Bronchus fibroblast of lung (primary cell): Measurements from ENCODE around the gene MAPK6. TPM values are rescaled to one million over a fixed set of nuclear protein-coding genes. Genes with fewer than 3 reads are reported as not detected.

Experiments
- total RNA-seq: library from RNA; depleted of rRNA; stranded (reverse); fragments of >200 nt; gene quantifications from 2 replicates; pipeline ENCODE4 v1.2.3, GENCODE V29; 2015

Gene MAPK6
- total RNA-seq, result 25.7 and 29.6 TPM in 2 replicates

DNA sequence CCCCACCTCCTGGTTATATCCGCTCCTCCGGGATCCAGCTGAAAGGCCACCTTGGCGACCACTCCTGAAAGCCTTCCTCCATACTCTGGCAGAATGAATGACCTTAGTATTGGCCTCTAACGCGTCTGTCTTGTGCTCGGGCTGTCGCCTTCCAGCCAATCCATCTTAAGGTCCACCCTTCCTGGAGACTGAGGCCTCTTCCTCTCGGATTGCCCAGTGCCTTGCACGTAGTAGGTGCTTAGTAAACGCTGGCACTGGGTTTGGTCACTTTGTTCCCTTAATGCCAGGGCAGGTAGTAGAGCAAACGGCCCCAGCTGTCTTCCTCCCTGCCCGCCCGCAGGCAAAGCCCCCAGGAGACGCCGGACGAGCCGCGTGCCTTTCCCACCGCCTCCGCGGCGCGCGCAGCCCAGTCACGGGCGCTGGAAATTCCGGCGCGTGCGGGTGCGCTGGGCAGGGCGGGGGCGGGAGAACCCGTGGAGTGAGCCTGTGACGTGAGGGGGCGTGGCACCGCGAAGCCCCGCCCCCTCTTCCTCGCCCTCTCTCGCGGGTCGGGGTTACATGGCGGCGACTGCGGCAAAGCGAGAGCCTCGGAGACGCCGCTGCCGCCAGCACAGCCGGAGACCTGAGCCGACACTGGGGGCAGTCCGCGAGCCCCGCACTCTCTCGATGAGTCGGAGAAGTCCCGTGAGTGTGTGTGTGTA is at the start of gene MAPK6:
Gene MAPK6, plus strand, starts transcription at position 527 of the 701 bp plus-strand sequence. CDS start 27,242 bp downstream, outside the sequence.

DNA sequence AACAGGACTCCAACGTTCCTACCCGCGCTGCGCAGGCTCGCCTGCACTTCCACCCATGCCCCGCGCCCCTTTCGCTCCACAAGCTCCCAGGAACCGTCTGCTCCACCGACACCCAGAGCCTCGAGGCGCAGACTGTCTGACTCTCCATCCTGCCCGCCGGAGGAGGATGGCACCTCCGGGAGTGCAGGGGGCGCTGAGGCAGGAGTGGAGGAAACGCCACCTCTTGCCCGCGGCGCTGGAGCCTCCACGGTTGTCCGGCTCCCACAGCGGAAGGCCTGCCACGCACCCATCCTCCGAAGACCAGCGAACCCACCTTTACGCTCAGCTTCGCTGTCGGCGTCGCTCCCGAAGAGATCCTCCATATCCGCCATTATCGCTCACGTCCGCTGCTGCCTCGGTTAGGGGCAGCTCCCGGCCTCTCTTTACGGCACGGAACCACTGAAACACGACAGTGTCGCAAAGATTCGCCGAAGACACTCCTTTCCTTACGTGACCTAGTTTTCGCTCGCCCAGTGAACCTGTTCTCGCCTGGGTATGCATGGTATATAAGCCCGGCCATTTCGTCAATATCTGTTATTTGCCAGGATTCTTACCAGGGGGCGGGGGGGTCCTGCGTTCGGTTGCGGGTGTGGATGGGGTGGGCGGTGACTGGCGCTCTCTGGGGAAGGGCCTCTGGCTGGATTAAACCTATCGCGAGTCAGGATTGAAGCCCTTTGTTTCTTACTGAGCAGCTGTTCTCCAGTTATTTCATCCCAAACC is 47.5 kb upstream of the MAPK6 start, which contains the start of gene LEO1:
Gene LEO1, minus strand, starts transcription at position 404 of the 759 bp plus-strand sequence. Its CDS starts 33 bp downstream, at position 371.

Other genes starting within 250 kb of the MAPK6 start
- gene TMOD3, start 189.6 kb upstream of the MAPK6 start, total RNA-seq, result 19.9 and 23.7 TPM in 2 replicates
- gene LEO1, start 47.4 kb upstream of the MAPK6 start, total RNA-seq, result 12.5 and 17.5 TPM in 2 replicates
- 0.15 TPM in 1 of 2 replicates, not detected in the other for gene BCL2L10, start 93.6 kb downstream of the MAPK6 start, total RNA-seq
- 13.7 and 15.0 TPM in 2 replicates for gene GNB5, start 172.2 kb downstream of the MAPK6 start, total RNA-seq